GM12864 (cell line): ENCODE results near the gene ERP27.

Source experiments
- DNase-seq: peaks from one replicate; pipeline ENCODE4 v3.0.0-alpha.2; 2011; ENCODE audit warnings: low read depth
- H3K4me3 ChIP-seq: 2 replicates; pipeline ENCODE4 v1.5.1; 2011; ENCODE audit warnings: mild to moderate bottlenecking, low read depth, low read length, control low read depth
- CTCF ChIP-seq: IDR thresholded peaks from 2 replicates; pipeline ENCODE4 v1.5.1; 2011; ENCODE audit warnings: low read depth, mild to moderate bottlenecking, moderate library complexity, low read length, control low read depth, inconsistent platforms; ENCODE audit errors: missing control alignments

ERP27 gene

GRCh38 chr12:14938301-14938700 lies at the start of gene ERP27:
Gene ERP27 (minus strand): TSS chr12:14938537. CDS start chr12:14938508, 29 bp downstream.
- no peak for DNase-seq
- H3K4me3 ChIP-seq = no peak within 1 kb of the TSS
- TF ChIP-seq CTCF = no peak

- DNase-seq = no peak
- no peak for TF ChIP-seq CTCF
- H3K4me3 ChIP-seq = no peak overlapping the region
Observed at GRCh38 chr12:14988035-14988434, 49.7 kb upstream of the ERP27 start.

DNA sequence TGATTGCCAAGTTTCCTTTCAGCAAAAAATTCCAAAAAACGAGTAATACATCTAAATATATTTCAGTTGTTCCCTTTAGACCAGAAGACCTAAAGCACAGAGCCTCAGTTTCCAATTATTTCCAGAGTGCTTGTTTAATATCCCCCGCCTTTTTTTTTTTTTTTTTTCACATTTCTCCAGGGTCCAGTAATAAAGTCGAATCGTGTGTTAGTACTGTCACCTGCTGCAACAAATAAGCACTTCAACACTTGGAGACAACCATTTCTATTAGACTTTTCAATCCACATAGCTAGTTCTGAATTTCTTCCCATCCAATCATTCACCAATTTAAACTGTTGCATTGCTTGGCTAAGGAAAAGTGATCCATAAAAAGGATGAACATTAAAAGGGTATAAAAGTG lies 48.1 kb upstream of the ERP27 start:
- no peak for TF ChIP-seq CTCF
- DNase-seq = no peak
- H3K4me3 ChIP-seq = no peak overlapping the region

GRCh38 chr12:14984766-14985285 lies 46.5 kb upstream of the ERP27 start:
- TF ChIP-seq CTCF = no peak
- DNase-seq = no peak
- no peak overlapping the region for H3K4me3 ChIP-seq

DNA sequence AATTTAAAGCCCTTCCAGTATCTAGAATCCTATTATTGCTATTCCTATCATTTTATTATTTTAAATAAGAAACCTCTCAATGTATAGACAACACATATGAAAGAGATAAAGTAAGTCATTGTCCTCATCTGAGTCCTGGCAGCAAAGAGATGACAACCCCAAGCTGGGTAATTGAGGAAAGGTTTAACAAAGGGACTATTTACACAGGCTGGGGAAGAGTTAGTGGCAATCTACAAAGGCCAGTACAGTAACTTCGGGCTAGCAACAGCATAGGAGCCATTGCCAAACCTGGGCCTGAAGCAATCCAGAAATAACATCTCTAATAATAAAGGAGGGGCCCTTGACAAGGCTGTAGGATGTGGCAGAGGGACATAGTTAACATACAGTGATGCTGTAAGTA lies 45.7 kb upstream of the ERP27 start:
- no peak for DNase-seq
- no peak for TF ChIP-seq CTCF
- H3K4me3 ChIP-seq = no peak overlapping the region

DNA sequence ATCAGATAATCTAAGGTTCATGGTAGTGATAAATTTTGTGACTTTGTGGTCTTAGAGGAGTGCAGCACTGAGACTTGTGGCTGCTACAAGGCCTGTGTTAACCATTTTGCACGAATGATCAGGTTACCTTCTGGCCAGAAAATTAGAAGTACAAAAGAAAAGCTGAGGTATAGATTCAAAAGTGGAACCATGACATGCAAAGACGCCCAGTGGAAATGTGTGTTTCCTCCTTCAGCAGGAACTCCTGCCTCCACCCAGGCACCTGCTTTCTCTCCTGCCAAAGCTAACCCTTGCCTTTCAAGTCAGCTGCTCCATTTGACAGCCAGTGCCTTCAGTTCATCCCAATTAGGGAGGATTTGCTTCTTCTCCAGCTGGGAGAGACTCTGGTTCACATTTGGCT lies 44.7 kb upstream of the ERP27 start:
- TF ChIP-seq CTCF = no peak
- no peak overlapping the region for H3K4me3 ChIP-seq
- no peak for DNase-seq

DNA sequence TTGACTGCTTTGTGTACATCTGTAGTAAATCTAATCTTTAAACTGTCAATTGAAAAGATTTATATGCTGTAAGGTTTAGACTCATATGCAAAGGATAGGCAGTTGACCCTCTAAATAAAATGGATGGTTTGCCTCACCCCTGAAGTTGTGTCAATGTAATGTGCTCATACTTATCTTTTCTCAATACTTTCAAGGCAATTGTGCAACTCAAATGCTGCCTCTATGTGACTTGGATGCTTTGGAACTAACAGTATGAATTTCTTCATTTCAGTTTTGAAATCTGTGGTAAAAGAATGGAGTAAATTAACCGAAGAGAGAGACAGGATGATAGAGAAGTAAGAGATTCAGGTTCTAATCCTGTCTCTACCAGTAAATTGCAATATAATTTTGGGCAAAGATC lies 44.2 kb upstream of the ERP27 start:
- H3K4me3 ChIP-seq = no peak overlapping the region
- DNase-seq = no peak
- TF ChIP-seq CTCF = no peak
